ENCODE data around the gene ATG14. TPM values are rescaled to one million over a fixed set of nuclear protein-coding genes. Genes with fewer than 3 reads are reported as not detected.

The ATG14 gene
- total RNA-seq, 2 experiments from 2014 or later = 5.1 to 5.5 TPM

DNA sequence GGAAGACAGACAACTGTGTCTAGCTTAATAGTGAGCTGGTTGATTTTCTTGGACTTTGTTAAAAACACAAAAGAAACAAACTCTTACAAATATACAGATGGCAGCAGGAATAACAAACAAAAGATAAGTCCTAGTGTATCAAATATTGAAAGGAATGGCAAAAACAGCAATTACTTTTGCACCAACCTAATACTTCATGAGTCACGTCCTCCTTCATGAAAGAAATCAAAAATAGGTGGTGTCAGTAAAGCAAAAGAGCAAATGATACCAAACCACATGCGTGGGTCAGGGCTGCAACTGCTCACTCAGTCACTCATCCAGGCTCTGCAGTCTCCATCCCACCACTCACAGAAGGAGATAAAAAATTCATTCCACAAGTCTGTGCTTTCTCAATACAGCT, 11.8 kb downstream of the ATG14 start:
- TF ChIP-seq CTCF (IDR thresholded peaks at IDR 0.05) = no peak
- H3K36me3 Mint-ChIP-seq (ENCODE audit: low read depth) = peaks cover 9% of the 10 kb centered on the region
- peak overlapping the region; percentile 23 for H3K27ac Mint-ChIP-seq
- CTCF ChIA-PET = no interaction called here
- no peaks in the 10 kb centered on the region for H3K9me3 Mint-ChIP-seq
- ATAC-seq = peak; percentile 85
- intact Hi-C loops (cut with micrococcal nuclease) = no loop called here
- DNase-seq = peak; percentile 45
- peaks cover 39% of the 10 kb centered on the region for H3K4me1 Mint-ChIP-seq (ENCODE audit: low read depth)
- no peak overlapping the region for H3K4me3 Mint-ChIP-seq
- H3K27me3 Mint-ChIP-seq = no peaks in the 10 kb centered on the region
- POLR2A ChIA-PET = no interaction called here

GRCh38 chr14:55399183-55399582, 12.4 kb downstream of the ATG14 start:
- Mint-ChIP-seq H3K4me3 (no peak overlapping the region), H3K9me3 (no peaks in the 10 kb centered on the region), H3K36me3 (ENCODE audit: low read depth) (peaks cover 9% of the 10 kb centered on the region), H3K4me1 (ENCODE audit: low read depth) (peaks cover 33% of the 10 kb centered on the region), H3K27me3 (no peaks in the 10 kb centered on the region), H3K27ac (no peak overlapping the region)
- no peak for DNase-seq
- CTCF ChIA-PET = no interaction called here
- intact Hi-C loops (cut with micrococcal nuclease) = no loop called here
- ATAC-seq = no peak
- no peak for TF ChIP-seq CTCF (IDR thresholded peaks at IDR 0.05)
- POLR2A ChIA-PET = no interaction called here

- Mint-ChIP-seq H3K4me1 (ENCODE audit: low read depth) (peaks cover 28% of the 10 kb centered on the region), H3K27ac (no peak overlapping the region), H3K27me3 (no peaks in the 10 kb centered on the region), H3K9me3 (no peaks in the 10 kb centered on the region), H3K36me3 (ENCODE audit: low read depth) (peaks cover 9% of the 10 kb centered on the region), H3K4me3 (no peak overlapping the region)
- ATAC-seq (no peak), DNase-seq (peak; percentile 10)
- no peak for TF ChIP-seq CTCF (IDR thresholded peaks at IDR 0.05)
- CTCF ChIA-PET = interaction anchor here (1.2 to 1.7 kb wide), 2 partner anchors 18 to 128 kb away, joined by 5 read pairs; no protein-coding TSS in a partner anchor
- intact Hi-C loops (cut with micrococcal nuclease) = no loop called here
- POLR2A ChIA-PET = no interaction called here
Measured at GRCh38 chr14:55398679-55399078, 13.0 kb downstream of the ATG14 start.

DNA sequence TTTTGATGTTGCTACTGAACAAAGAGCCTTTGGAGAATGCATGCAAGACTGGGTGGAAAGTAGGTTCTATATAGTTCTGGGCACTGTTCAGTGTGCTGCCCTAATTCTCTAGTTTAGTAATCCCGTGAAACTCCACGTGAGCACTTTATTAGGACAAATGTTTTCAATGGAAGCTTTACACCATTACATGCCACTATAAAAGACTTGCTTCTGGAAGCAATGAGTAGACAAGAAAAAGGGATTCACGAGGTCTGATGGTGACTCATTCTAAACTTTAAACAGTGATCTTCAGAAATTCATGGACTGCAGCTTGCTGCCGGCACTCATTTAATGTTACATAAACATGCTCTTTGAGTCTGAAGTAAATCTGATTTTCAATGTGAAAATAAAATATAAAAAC, 22.3 kb downstream of the ATG14 start:
- intact Hi-C loops (cut with micrococcal nuclease) = no loop called here
- ChIA-PET CTCF (no interaction called here), POLR2A (interaction anchor here (1.3 kb wide), 1 partner anchor 17 kb away, joined by 4 read pairs; no protein-coding TSS in a partner anchor)
- no peak for TF ChIP-seq CTCF (IDR thresholded peaks at IDR 0.05)
- Mint-ChIP-seq H3K36me3 (ENCODE audit: low read depth) (peaks cover 38% of the 10 kb centered on the region), H3K4me3 (no peak overlapping the region), H3K27me3 (no peaks in the 10 kb centered on the region), H3K27ac (peak overlapping the region; percentile 84), H3K9me3 (no peaks in the 10 kb centered on the region), H3K4me1 (ENCODE audit: low read depth) (peaks cover 40% of the 10 kb centered on the region)
- DNase-seq (no peak), ATAC-seq (no peak)

DNA sequence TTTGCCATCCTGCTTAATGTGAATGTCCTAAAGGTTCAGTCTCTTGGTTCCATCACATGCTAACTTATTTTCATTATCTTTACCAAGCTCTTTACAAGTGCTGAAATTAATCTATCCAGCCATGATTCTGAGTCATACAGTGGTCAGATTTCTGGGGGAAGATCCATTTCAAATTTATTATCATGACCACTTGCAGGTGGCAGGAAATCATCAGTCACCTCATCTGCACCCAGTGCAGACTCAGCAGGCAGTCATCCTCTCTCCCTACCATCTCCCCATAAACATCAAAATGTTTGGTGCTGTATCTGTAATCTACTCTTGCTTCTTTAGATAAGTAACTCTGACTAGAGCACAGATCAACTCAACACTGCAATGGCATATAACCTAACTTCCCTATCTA, 23.5 kb downstream of the ATG14 start:
- H3K4me1 Mint-ChIP-seq (ENCODE audit: low read depth) = peaks cover 44% of the 10 kb centered on the region
- TF ChIP-seq CTCF (IDR thresholded peaks at IDR 0.05) = no peak
- H3K27ac Mint-ChIP-seq = peak overlapping the region; percentile 84
- H3K27me3 Mint-ChIP-seq = no peaks in the 10 kb centered on the region
- ChIA-PET POLR2A (interaction anchor here (1.0 kb wide), 1 partner anchor 16 kb away, joined by 6 read pairs; no protein-coding TSS in a partner anchor), CTCF (interaction anchor here (1.4 kb wide), 1 partner anchor 29 kb away, joined by 3 read pairs; no protein-coding TSS in a partner anchor)
- intact Hi-C loops (cut with micrococcal nuclease) = no loop called here
- H3K36me3 Mint-ChIP-seq (ENCODE audit: low read depth) = peaks cover 41% of the 10 kb centered on the region
- ATAC-seq (peak; percentile 63), DNase-seq (peak; percentile 38)
- no peak overlapping the region for H3K4me3 Mint-ChIP-seq
- H3K9me3 Mint-ChIP-seq = no peaks in the 10 kb centered on the region

Measured in activated CD8-positive, alpha-beta T cell treated with anti-CD3 and anti-CD28 coated beads for 36 hours (primary cell).